Loucy (cell line): ENCODE measurements around the gene ZWINT.

Experiments used
- CTCF ChIP-seq: fragments of 200-600 bp; sonication (generic); conservative IDR thresholded peaks from 2 replicates; pipeline ENCODE4 v1.5.1; 2014; ENCODE audit warnings: mild to moderate bottlenecking, antibody characterized with exemption, low read length
- EZH2phosphoT487 ChIP-seq: fragments of 200-600 bp; IDR thresholded peaks from 2 replicates; pipeline ENCODE4 v1.6.1; 2018; ENCODE audit warnings: antibody characterized with exemption, mild to moderate bottlenecking, moderate library complexity, borderline replicate concordance

GRCh38 chr10:56360967-56361612, at the start of gene ZWINT:
- TF ChIP-seq CTCF (no peak), EZH2phosphoT487 (no peak)
